DMS153 treated with DMSO at 0.1 percent for 48 hours (cell line): ENCODE results near the gene HAGH.

Experiments used
- DNase-seq: peaks from one replicate; lab custom pipeline; 2025; ENCODE audit not compliant: unreplicated experiment; lab: John Stamatoyannopoulos, UW

The HAGH gene

GRCh38 chr16:1832838-1833454, 6.3 kb upstream of the HAGH start:
- DNase-seq = no peak

- no peak for DNase-seq
Measured at GRCh38 chr16:1831186-1832075, 4.8 kb upstream of the HAGH start.

- DNase-seq = no peak
Measured at GRCh38 chr16:1830213-1830612, 3.6 kb upstream of the HAGH start.

GRCh38 chr16:1828645-1829410, 2.2 kb upstream of the HAGH start:
- DNase-seq = no peak

- no peak for DNase-seq
Measured at GRCh38 chr16:1825864-1826690, 548 bp downstream of the HAGH start.

GRCh38 chr16:1825381-1825863, 1.2 kb downstream of the HAGH start:
- no peak for DNase-seq

- no peak for DNase-seq
Measured at GRCh38 chr16:1823821-1824220, 2.8 kb downstream of the HAGH start.

- DNase-seq = no peak
Measured at GRCh38 chr16:1822801-1823200, 3.8 kb downstream of the HAGH start.

- no peak for DNase-seq
Measured at GRCh38 chr16:1821861-1822611, 4.6 kb downstream of the HAGH start.

GRCh38 chr16:1820946-1821290, 5.7 kb downstream of the HAGH start:
- no peak for DNase-seq

GRCh38 chr16:1820096-1820945, 6.3 kb downstream of the HAGH start:
- DNase-seq = no peak

GRCh38 chr16:1819611-1820010, 7.0 kb downstream of the HAGH start:
- DNase-seq = no peak

GRCh38 chr16:1818873-1819525, 7.6 kb downstream of the HAGH start:
- no peak for DNase-seq

GRCh38 chr16:1818204-1818872, 8.3 kb downstream of the HAGH start:
- no peak for DNase-seq

- no peak for DNase-seq
Measured at GRCh38 chr16:1817716-1818115, 8.9 kb downstream of the HAGH start.

GRCh38 chr16:1817276-1817589, 9.4 kb downstream of the HAGH start:
- no peak for DNase-seq

GRCh38 chr16:1816396-1817275, 10.0 kb downstream of the HAGH start:
- DNase-seq = no peak
